Caco-2 (cell line): ENCODE results near the gene LHPP. TPM values are rescaled to one million over a fixed set of nuclear protein-coding genes. Genes with fewer than 3 reads are reported as not detected.

Experiments used
- BruUV-seq: library from RNA; stranded (reverse); fragments of 400-500 nt; replicated peaks from 2 replicates; lab custom pipeline; 2021; lab: Mats Ljungman, UMichigan
- CTCF ChIA-PET: fragments of 300-600 bp; sonication (Branson Sonifier 250); formaldehyde crosslinking; loops from one replicate; lab custom pipeline; 2022; ENCODE audit warnings: antibody characterized with exemption; lab: Charles Lee
- POLR2A ChIA-PET: fragments of 300-600 bp; sonication (Branson Sonifier 250); formaldehyde crosslinking; loops from one replicate; lab custom pipeline; 2022; ENCODE audit warnings: antibody characterized with exemption; lab: Charles Lee
- DNase-seq, 2 experiments: peaks; one replicate each; pipeline versions ENCODE4 v3.0.0 to v3.0.0-alpha.2; 2020 to 2022
- H3K27me3 ChIP-seq: replicated peaks from 2 replicates; pipeline ENCODE4 v1.6.0; 2011; ENCODE audit warnings: low read length; ENCODE audit not compliant: control insufficient read depth, insufficient read depth
- H3K36me3 ChIP-seq: 2 replicates; pipeline ENCODE4 v1.5.1; 2011; ENCODE audit warnings: low read length; ENCODE audit not compliant: control insufficient read depth, insufficient read depth
- H3K4me1 ChIP-seq: fragments of 250-450 bp; sonication (Bioruptor Pico); 2 replicates; pipeline ENCODE4 v1.5.1; 2020; ENCODE audit warnings: mild to moderate bottlenecking
- H3K4me3 ChIP-seq: 2 replicates; pipeline ENCODE4 v1.5.1; 2011; ENCODE audit warnings: low read depth, mild to moderate bottlenecking, control low read depth, low read length
- H3K9me3 ChIP-seq: fragments of 250-450 bp; sonication (Bioruptor Pico); 2 replicates; pipeline ENCODE4 v1.5.1; 2020; ENCODE audit warnings: mild to moderate bottlenecking, moderate library complexity
- H3K27ac Mint-ChIP-seq: one replicate; pipeline ENCODE4 v1.8.0; 2022; ENCODE audit warnings: mixed read lengths; ENCODE audit not compliant: unreplicated experiment
- H3K27me3 Mint-ChIP-seq: one replicate; pipeline ENCODE4 v1.8.0; 2022; ENCODE audit warnings: mixed read lengths; ENCODE audit not compliant: insufficient read depth, unreplicated experiment
- H3K36me3 Mint-ChIP-seq: one replicate; pipeline ENCODE4 v1.8.0; 2022; ENCODE audit warnings: mild to moderate bottlenecking, mixed read lengths; ENCODE audit not compliant: insufficient read depth, unreplicated experiment
- H3K4me1 Mint-ChIP-seq: one replicate; pipeline ENCODE4 v1.8.0; 2022; ENCODE audit warnings: low read depth, mixed read lengths; ENCODE audit not compliant: unreplicated experiment
- H3K4me3 Mint-ChIP-seq: one replicate; pipeline ENCODE4 v1.8.0; 2022; ENCODE audit warnings: mild to moderate bottlenecking, moderate library complexity, mixed read lengths; ENCODE audit not compliant: unreplicated experiment
- H3K9me3 Mint-ChIP-seq: one replicate; pipeline ENCODE4 v1.8.0; 2022; ENCODE audit warnings: mixed read lengths; ENCODE audit not compliant: unreplicated experiment
- CTCF ChIP-seq, 2 experiments: fragments of 200-600 bp in 1 of 2; IDR thresholded peaks; 1 replicate in 1 of 2; 2 replicates in 1 of 2; pipeline versions ENCODE4 v1.5.1 to v1.8.0; 2011 to 2022; ENCODE audit warnings: antibody characterized with exemption in 1 of 2, control low read depth in 1 of 2, inconsistent platforms in 1 of 2, low read depth in 1 of 2, low read length in 1 of 2, mild to moderate bottlenecking in 1 of 2, moderate library complexity in 1 of 2; ENCODE audit not compliant: insufficient read depth in 1 of 2, severe bottlenecking in 1 of 2, unreplicated experiment in 1 of 2
- intact Hi-C: fragments of 100-400 bp; cut with micrococcal nuclease; formaldehyde crosslinking; loops from one replicate; pipeline ENCODE4 v1.10.0; 2022; ENCODE audit not compliant: unreplicated experiment
- total RNA-seq: library from RNA; stranded (reverse); gene quantifications from 2 replicates; pipeline ENCODE4 v1.2.3, GENCODE V29; 2022

Gene LHPP
- total RNA-seq, 1 experiment from 2014 or later = 15.9 TPM

GRCh38 chr10:124566981-124567835, 105.6 kb downstream of the LHPP start:
- DNase-seq = no peak
- Mint-ChIP-seq H3K27ac (no peak overlapping the region), H3K9me3 (no peaks in the 10 kb centered on the region), H3K36me3 (no peaks in the 10 kb centered on the region), H3K4me1 (no peaks in the 10 kb centered on the region), H3K4me3 (no peak overlapping the region), H3K27me3 (no peaks in the 10 kb centered on the region)
- POLR2A ChIA-PET = no interaction called here
- intact Hi-C loops = no loop called here
- H3K27me3 ChIP-seq = no peaks in the 10 kb centered on the region; the same call in 1 of the 2 replicates
- H3K4me1 ChIP-seq = no peaks in the 10 kb centered on the region
- H3K9me3 ChIP-seq = no peaks in the 10 kb centered on the region
- H3K36me3 ChIP-seq = no peaks in the 10 kb centered on the region
- H3K4me3 ChIP-seq = no peak overlapping the region
- BruUV-seq = no TSS peak
- CTCF ChIA-PET = no interaction called here
- TF ChIP-seq CTCF (IDR thresholded peaks at IDR 0.05; ENCODE audit: insufficient read depth in 1 of 2, low read depth in 1 of 2, low read length in 1 of 2, severe bottlenecking in 1 of 2, unreplicated experiment in 1 of 2) = no peak

DNA sequence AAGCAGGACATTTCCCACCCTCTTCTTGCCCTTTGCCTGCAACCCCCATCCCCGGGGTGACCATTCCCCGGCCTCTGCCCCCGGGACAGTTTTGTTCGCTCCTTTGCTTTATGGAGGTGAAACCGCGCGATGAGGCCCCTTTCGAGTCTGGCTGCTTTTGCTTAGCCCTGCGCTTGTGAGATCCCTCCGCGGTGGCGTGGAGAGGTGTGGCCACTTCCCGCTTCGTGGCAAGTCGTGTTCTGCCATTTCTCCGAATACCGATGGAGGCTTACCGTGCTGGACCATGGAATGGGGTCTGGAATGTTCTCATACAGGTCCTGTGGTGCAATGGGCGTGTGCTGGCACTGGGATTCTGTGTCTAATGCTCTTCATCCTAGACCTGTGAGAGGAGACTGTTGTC, 106.7 kb downstream of the LHPP start:
- BruUV-seq = no TSS peak
- TF ChIP-seq CTCF (IDR thresholded peaks at IDR 0.05; ENCODE audit: insufficient read depth in 1 of 2, low read depth in 1 of 2, low read length in 1 of 2, severe bottlenecking in 1 of 2, unreplicated experiment in 1 of 2) = no peak
- H3K27me3 ChIP-seq = no peaks in the 10 kb centered on the region; the same call in 1 of the 2 replicates
- Mint-ChIP-seq H3K9me3 (no peaks in the 10 kb centered on the region), H3K4me3 (no peak overlapping the region), H3K36me3 (no peaks in the 10 kb centered on the region), H3K27me3 (no peaks in the 10 kb centered on the region), H3K4me1 (no peaks in the 10 kb centered on the region), H3K27ac (no peak overlapping the region)
- POLR2A ChIA-PET = no interaction called here
- intact Hi-C loops = no loop called here
- no peaks in the 10 kb centered on the region for H3K36me3 ChIP-seq
- no peak overlapping the region for H3K4me3 ChIP-seq
- peak in 1 of 2 experiments; percentile 28 for DNase-seq
- CTCF ChIA-PET = no interaction called here
- H3K4me1 ChIP-seq = no peaks in the 10 kb centered on the region
- H3K9me3 ChIP-seq = no peaks in the 10 kb centered on the region

GRCh38 chr10:124568848-124569622, 107.4 kb downstream of the LHPP start:
- CTCF ChIA-PET = interaction anchor here (0.7 kb wide), 1 partner anchor 328 kb away, joined by 4 read pairs; no protein-coding TSS in a partner anchor
- no peaks in the 10 kb centered on the region for H3K4me1 Mint-ChIP-seq
- POLR2A ChIA-PET = no interaction called here
- H3K9me3 ChIP-seq = no peaks in the 10 kb centered on the region
- no peak for DNase-seq
- TF ChIP-seq CTCF (IDR thresholded peaks at IDR 0.05; ENCODE audit: insufficient read depth in 1 of 2, low read depth in 1 of 2, low read length in 1 of 2, severe bottlenecking in 1 of 2, unreplicated experiment in 1 of 2) = no peak
- no TSS peak for BruUV-seq
- no peaks in the 10 kb centered on the region; the same call in 1 of the 2 replicates for H3K27me3 ChIP-seq
- no peak overlapping the region for H3K4me3 Mint-ChIP-seq
- H3K36me3 Mint-ChIP-seq = no peaks in the 10 kb centered on the region
- no peaks in the 10 kb centered on the region for H3K36me3 ChIP-seq
- intact Hi-C loops = no loop called here
- H3K9me3 Mint-ChIP-seq = no peaks in the 10 kb centered on the region
- H3K4me1 ChIP-seq = no peaks in the 10 kb centered on the region
- no peak overlapping the region for H3K27ac Mint-ChIP-seq
- H3K27me3 Mint-ChIP-seq = no peaks in the 10 kb centered on the region
- H3K4me3 ChIP-seq = no peak overlapping the region
